ENCODE results near the gene RGL3. TPM values are rescaled to one million over a fixed set of nuclear protein-coding genes. Genes with fewer than 3 reads are reported as not detected.
A peak's percentile ranks its signal among the peaks of the same experiment; 100 is the strongest.
"Not testable (repeated sequence)": the region's sequence is repeated elsewhere in the genome, so short reads cannot be mapped to it uniquely, and the experiment has no call there.

RGL3 gene
- total and polyA plus RNA-seq, 5 donors: 14.0 to 25.2 (median 14.8) TPM

DNA sequence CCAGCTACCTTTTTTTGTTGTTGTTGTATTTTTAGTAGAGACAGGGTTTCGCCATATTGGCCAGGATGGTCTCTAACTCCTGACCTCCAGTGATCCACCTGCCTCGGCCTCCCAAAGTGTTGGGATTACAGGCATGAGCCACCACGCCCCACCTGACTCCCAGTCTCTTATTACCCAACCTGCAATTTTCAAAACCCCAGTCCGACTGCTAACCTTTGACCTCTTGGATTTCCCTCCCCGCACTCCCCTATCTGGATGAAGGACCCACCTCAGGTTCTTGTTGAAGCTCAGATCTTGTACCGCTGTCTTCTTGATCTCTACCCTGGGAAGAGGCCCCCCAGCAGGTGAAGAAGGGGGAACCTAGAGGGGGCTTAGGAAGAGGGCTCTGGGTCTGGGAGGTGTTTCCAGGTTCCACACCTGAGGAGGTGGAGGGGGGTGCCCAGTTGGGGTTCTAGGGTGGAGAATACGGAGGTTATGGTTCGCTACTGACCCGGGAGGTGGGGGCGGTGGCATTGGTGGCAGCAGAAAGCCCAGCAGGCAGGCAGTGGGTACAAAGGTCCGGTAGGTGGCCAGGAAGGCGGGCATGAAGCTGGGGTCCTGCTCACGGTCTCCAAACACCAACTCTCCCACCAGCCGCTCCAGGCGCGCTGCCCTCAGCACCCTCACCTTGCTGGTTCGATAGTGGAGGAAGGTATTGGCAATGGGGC, 2.6 kb downstream of the RGL3 start:
- ATAC-seq: no peak
- H3K4me1 ChIP-seq (ENCODE audit: control insufficient read depth, insufficient read depth, low read length): no peaks in the 10 kb centered on the region
- WGBS: 93% methylated on average over 17 of the region's 17 CpGs
- H3K4me3 ChIP-seq (ENCODE audit: low read length): no peak overlapping the region
- no peaks in the 10 kb centered on the region for H3K9me3 ChIP-seq (ENCODE audit: control insufficient read depth, low read length)
- H3K27me3 ChIP-seq (ENCODE audit: control insufficient read depth, insufficient read depth): no peaks in the 10 kb centered on the region
- peak in 2 of 3 donors; percentile 2 to 16 for DNase-seq
- intact Hi-C loops (cut with DNase I): no loop called here
- H3K27ac ChIP-seq (ENCODE audit: low read length): no peak overlapping the region

DNA sequence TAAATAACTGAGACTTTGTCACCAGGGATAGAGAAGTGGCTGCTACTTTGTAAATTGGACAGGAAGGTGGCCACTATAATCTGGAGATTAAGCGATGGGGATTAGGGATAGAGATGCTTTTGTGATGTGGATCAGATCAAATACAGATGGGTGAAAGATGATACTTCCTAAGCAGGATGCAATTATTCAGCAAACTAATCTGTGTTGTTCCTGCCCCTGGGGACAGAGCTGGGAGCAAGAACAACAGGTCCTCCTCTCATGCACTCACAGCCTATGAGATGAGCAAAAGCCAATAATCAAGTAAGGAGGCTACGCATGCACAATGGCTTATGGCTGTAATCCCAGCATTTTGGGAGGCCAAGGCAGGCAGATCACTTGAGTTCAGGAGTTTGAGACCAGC, 4.6 kb downstream of the RGL3 start:
- ATAC-seq: no peak
- 87% methylated on average over 2 of the region's 2 CpGs for WGBS
- no peaks in the 10 kb centered on the region for H3K27me3 ChIP-seq (ENCODE audit: control insufficient read depth, insufficient read depth)
- H3K9me3 ChIP-seq (ENCODE audit: control insufficient read depth, low read length): no peaks in the 10 kb centered on the region
- no peak overlapping the region for H3K4me3 ChIP-seq (ENCODE audit: low read length)
- H3K4me1 ChIP-seq (ENCODE audit: control insufficient read depth, insufficient read depth, low read length): no peaks in the 10 kb centered on the region
- H3K27ac ChIP-seq (ENCODE audit: low read length): no peak overlapping the region
- intact Hi-C loops (cut with DNase I): no loop called here
- DNase-seq: peak in 1 of 3 donors; percentile 30

DNA sequence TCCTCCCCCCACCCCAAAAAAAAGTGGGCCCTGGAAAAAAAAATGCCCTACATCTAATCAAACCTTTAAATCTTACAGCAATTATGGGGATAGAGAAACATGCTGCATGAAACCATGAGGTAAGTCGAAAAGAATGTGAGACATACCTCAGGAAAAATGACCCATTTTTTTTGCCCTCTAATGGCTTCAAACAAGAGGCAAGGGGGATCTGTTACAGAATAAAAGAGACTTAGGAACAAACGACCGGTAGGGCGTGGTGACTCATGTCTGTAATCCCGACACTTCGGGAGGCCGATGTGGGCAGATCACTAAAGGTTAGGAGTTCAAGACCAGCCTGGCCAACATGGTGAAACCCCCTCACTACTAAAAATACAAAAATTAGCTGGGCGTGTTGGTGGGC, 8.4 kb downstream of the RGL3 start:
- no peaks in the 10 kb centered on the region for H3K27me3 ChIP-seq (ENCODE audit: control insufficient read depth, insufficient read depth)
- no peak overlapping the region for H3K4me3 ChIP-seq (ENCODE audit: low read length)
- no peak overlapping the region for H3K27ac ChIP-seq (ENCODE audit: low read length)
- no peak for DNase-seq
- no peaks in the 10 kb centered on the region for H3K4me1 ChIP-seq (ENCODE audit: control insufficient read depth, insufficient read depth, low read length)
- intact Hi-C loops (cut with DNase I): no loop called here
- H3K9me3 ChIP-seq (ENCODE audit: control insufficient read depth, low read length): no peaks in the 10 kb centered on the region
- no peak for ATAC-seq
- WGBS: 69% methylated on average over 8 of the region's 8 CpGs

DNA sequence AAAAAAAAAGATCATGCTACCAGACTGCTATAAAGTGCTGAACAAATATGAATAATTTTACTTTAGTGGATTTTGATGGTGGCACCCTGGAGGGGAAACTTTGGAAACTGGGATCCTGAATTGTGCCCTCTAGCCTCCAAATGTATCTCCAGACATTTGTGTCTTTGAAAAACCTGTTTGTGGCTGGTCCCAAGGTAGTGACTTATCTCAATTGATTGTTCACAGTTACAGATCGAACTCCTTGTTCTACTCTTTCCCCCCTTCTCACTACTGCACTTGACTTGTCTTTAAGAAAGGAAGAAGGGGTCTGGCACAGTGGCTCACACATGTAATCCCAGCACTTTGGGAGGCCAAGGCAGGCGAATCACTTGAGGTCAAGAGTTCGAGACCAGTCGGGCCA, 10.5 kb downstream of the RGL3 start:
- Histone ChIP-seq H3K4me1 (ENCODE audit: control insufficient read depth, insufficient read depth, low read length) (no peaks in the 10 kb centered on the region), H3K27me3 (ENCODE audit: control insufficient read depth, insufficient read depth) (no peaks in the 10 kb centered on the region), H3K27ac (ENCODE audit: low read length) (no peak overlapping the region), H3K9me3 (ENCODE audit: control insufficient read depth, low read length) (no peaks in the 10 kb centered on the region), H3K4me3 (ENCODE audit: low read length) (no peak overlapping the region)
- DNase-seq: no peak
- WGBS: 86% methylated on average over 4 of the region's 4 CpGs
- no peak for ATAC-seq
- intact Hi-C loops (cut with DNase I): no loop called here

DNA sequence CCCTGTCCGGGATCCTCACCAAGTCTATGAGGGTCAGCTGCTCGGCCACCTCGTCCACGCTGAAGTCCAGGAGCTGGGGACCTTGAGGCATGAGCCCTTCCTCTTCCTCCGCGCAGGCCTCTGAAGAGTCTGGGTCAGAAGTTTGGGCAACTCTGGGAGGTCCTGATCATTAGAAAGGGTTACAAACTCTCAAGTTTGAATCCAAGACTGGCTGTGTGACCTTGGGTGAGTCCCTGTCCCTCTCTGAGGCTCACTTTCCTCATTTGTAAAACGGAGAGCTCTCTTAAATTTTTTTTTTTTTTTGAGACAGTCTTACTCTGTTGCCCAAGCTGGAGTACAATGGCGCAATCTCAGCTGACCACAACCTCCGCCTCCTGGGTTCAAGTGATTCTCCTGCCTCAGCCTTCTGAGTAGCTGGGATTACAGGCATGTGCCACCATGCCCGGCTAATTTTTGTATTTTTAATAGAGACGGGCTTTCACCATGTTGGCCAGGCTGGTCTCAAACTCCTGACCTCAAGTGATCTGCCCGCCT, 12.3 kb downstream of the RGL3 start:
- H3K9me3 ChIP-seq (ENCODE audit: control insufficient read depth, low read length); intact Hi-C loops (cut with DNase I); ATAC-seq; H3K27me3 ChIP-seq (ENCODE audit: control insufficient read depth, insufficient read depth); H3K27ac ChIP-seq (ENCODE audit: low read length); H3K4me3 ChIP-seq (ENCODE audit: low read length); H3K4me1 ChIP-seq (ENCODE audit: control insufficient read depth, insufficient read depth, low read length): not testable (repeated sequence)
- DNase-seq: peak in 1 of 3 donors; percentile 48
- 73% methylated on average over 12 of the region's 12 CpGs for WGBS

- Histone ChIP-seq H3K4me1 (ENCODE audit: control insufficient read depth, insufficient read depth, low read length) (no peaks in the 10 kb centered on the region), H3K27me3 (ENCODE audit: control insufficient read depth, insufficient read depth) (no peaks in the 10 kb centered on the region), H3K9me3 (ENCODE audit: control insufficient read depth, low read length) (no peaks in the 10 kb centered on the region), H3K4me3 (ENCODE audit: low read length) (no peak overlapping the region), H3K27ac (ENCODE audit: low read length) (no peak overlapping the region)
- 31% methylated on average over 44 of the region's 44 CpGs for WGBS
- ATAC-seq (peak; percentile 42 to 56), DNase-seq (peak in 2 of 3 donors; percentile 59 to 63)
- intact Hi-C loops (cut with DNase I): no loop called here
Measured at GRCh38 chr19:11405846-11406643, 13.1 kb downstream of the RGL3 start.

GRCh38 chr19:11404588-11405222, 14.4 kb downstream of the RGL3 start:
- H3K27ac ChIP-seq (ENCODE audit: low read length): no peak overlapping the region
- no peaks in the 10 kb centered on the region for H3K27me3 ChIP-seq (ENCODE audit: control insufficient read depth, insufficient read depth)
- H3K9me3 ChIP-seq (ENCODE audit: control insufficient read depth, low read length): no peaks in the 10 kb centered on the region
- DNase-seq: no peak
- peak; percentile 55 to 82 for ATAC-seq
- intact Hi-C loops (cut with DNase I): no loop called here
- H3K4me3 ChIP-seq (ENCODE audit: low read length): no peak overlapping the region
- 46% methylated on average over 9 of the region's 9 CpGs for WGBS
- H3K4me1 ChIP-seq (ENCODE audit: control insufficient read depth, insufficient read depth, low read length): no peaks in the 10 kb centered on the region

GRCh38 chr19:11401808-11402543, 17.1 kb downstream of the RGL3 start:
- Histone ChIP-seq H3K4me1 (ENCODE audit: control insufficient read depth, insufficient read depth, low read length) (no peaks in the 10 kb centered on the region), H3K9me3 (ENCODE audit: control insufficient read depth, low read length) (no peaks in the 10 kb centered on the region), H3K4me3 (ENCODE audit: low read length) (no peak overlapping the region), H3K27ac (ENCODE audit: low read length) (no peak overlapping the region), H3K27me3 (ENCODE audit: control insufficient read depth, insufficient read depth) (no peaks in the 10 kb centered on the region)
- WGBS: 77% methylated on average over 9 of the region's 9 CpGs
- intact Hi-C loops (cut with DNase I): no loop called here
- ATAC-seq (no peak), DNase-seq (peak in 1 of 3 donors; percentile 55)

GRCh38 chr19:11400798-11401197, 18.3 kb downstream of the RGL3 start:
- no peaks in the 10 kb centered on the region for H3K27me3 ChIP-seq (ENCODE audit: control insufficient read depth, insufficient read depth)
- 90% methylated on average over 1 of the region's 1 CpG for WGBS
- H3K4me1 ChIP-seq (ENCODE audit: control insufficient read depth, insufficient read depth, low read length): no peaks in the 10 kb centered on the region
- H3K9me3 ChIP-seq (ENCODE audit: control insufficient read depth, low read length): no peaks in the 10 kb centered on the region
- H3K4me3 ChIP-seq (ENCODE audit: low read length): no peak overlapping the region
- intact Hi-C loops (cut with DNase I): no loop called here
- ATAC-seq (no peak), DNase-seq (no peak)
- no peak overlapping the region for H3K27ac ChIP-seq (ENCODE audit: low read length)

DNA sequence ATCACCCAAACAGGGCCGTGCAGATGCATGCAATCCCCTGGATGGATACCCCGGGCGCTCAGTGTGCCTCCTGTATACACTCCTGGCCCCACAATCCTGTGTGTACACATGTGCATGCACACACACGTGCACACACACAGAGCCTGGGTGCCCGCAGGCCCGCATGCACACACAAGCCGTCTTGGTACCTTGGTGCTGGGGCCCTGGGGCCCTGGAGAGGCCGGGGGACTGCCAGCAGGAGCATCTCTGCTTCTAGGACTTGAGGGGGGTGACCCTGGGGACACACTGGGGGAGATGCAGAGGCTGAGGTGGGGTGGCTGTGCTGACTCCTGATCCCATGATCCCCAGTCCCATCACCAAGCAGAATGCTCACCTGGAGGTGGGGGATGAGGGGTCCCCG, 19.4 kb downstream of the RGL3 start:
- Histone ChIP-seq H3K4me1 (ENCODE audit: control insufficient read depth, insufficient read depth, low read length) (no peaks in the 10 kb centered on the region), H3K4me3 (ENCODE audit: low read length) (no peak overlapping the region), H3K27ac (ENCODE audit: low read length) (no peak overlapping the region), H3K27me3 (ENCODE audit: control insufficient read depth, insufficient read depth) (no peaks in the 10 kb centered on the region), H3K9me3 (ENCODE audit: control insufficient read depth, low read length) (no peaks in the 10 kb centered on the region)
- ATAC-seq: no peak
- WGBS: 93% methylated on average over 9 of the region's 9 CpGs
- DNase-seq: no peak
- intact Hi-C loops (cut with DNase I): no loop called here

Measured in right cardiac atrium (tissue), 5 donors.